Measurements from ENCODE around the gene CPLANE1.
"Not testable (repeated sequence)": the region's sequence is repeated elsewhere in the genome, so short reads cannot be mapped to it uniquely, and the experiment has no call there.

Gene CPLANE1

DNA sequence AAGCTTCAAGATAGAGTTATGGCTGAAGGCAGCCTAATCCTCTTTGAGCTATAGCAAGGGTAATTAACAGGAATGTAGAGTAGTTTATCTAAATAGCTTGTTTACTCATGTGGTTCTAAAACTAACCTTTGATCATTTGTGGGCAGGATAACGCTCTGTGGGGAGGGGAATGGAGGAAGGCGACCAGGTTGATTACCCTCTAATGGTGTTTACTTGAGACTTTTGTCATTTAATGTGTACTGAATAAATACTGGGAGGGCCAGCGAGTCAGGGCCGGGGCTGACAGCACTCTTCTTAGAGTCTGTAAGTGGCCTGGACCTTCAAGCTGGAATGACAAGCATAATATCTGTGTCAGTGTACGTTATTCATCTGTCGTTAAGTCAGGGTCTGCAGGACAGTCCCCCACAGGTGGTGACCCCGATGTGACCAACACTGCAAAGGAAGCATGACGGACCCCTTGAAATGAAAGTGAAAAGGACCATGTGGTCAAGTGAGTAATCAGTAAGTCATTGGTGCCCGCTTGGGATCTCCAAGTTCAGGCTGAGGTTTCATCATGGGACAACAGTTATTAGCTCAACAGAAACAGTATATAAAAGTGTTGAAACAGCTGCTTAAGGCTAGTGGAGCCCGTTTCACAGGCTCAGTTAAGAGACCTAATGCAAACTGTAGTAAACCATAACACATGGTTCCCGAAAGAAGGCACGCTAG, 162.6 kb downstream of the CPLANE1 start:
- TF ChIP-seq ZFP30 (CRISPR knock-in tag; IDR thresholded peaks at IDR 0.05) (no peak), CSDC2 (CRISPR knock-in tag; IDR thresholded peaks at IDR 0.05) (no peak), ISL1 (CRISPR knock-in tag; IDR thresholded peaks at IDR 0.05) (no peak), ZFP3 (CRISPR knock-in tag; IDR thresholded peaks at IDR 0.05) (no peak), TOX (CRISPR knock-in tag; IDR thresholded peaks at IDR 0.05; ENCODE audit: borderline replicate concordance) (no peak), ZNF70 (CRISPR knock-in tag; IDR thresholded peaks at IDR 0.05) (no peak), ZC3H10 (CRISPR knock-in tag; IDR thresholded peaks at IDR 0.05) (no peak), BACH2 (CRISPR knock-in tag; IDR thresholded peaks at IDR 0.05; ENCODE audit: borderline replicate concordance) (no peak), OSR1 (CRISPR knock-in tag; IDR thresholded peaks at IDR 0.05) (no peak), PPARA (CRISPR knock-in tag; IDR thresholded peaks at IDR 0.05; ENCODE audit: borderline replicate concordance) (no peak), ZNF8 (CRISPR knock-in tag; IDR thresholded peaks at IDR 0.05) (no peak), TCF4 (CRISPR knock-in tag; IDR thresholded peaks at IDR 0.05; ENCODE audit: borderline replicate concordance) (no peak)
- TF ChIP-seq, protein P1, sequence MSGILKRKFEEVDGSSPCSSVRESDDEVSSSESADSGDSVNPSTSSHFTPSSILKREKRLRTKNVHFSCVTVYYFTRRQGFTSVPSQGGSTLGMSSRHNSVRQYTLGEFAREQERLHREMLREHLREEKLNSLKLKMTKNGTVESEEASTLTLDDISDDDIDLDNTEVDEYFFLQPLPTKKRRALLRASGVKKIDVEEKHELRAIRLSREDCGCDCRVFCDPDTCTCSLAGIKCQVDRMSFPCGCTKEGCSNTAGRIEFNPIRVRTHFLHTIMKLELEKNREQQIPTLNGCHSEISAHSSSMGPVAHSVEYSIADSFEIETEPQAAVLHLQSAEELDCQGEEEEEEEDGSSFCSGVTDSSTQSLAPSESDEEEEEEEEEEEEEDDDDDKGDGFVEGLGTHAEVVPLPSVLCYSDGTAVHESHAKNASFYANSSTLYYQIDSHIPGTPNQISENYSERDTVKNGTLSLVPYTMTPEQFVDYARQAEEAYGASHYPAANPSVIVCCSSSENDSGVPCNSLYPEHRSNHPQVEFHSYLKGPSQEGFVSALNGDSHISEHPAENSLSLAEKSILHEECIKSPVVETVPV (CRISPR knock-in tag; IDR thresholded peaks at IDR 0.05): no peak
- TF ChIP-seq, protein P2, sequence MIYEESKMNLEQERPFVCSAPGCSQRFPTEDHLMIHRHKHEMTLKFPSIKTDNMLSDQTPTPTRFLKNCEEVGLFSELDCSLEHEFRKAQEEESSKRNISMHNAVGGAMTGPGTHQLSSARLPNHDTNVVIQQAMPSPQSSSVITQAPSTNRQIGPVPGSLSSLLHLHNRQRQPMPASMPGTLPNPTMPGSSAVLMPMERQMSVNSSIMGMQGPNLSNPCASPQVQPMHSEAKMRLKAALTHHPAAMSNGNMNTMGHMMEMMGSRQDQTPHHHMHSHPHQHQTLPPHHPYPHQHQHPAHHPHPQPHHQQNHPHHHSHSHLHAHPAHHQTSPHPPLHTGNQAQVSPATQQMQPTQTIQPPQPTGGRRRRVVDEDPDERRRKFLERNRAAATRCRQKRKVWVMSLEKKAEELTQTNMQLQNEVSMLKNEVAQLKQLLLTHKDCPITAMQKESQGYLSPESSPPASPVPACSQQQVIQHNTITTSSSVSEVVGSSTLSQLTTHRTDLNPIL (CRISPR knock-in tag; IDR thresholded peaks at IDR 0.05; ENCODE audit: low read depth): no peak
- TF ChIP-seq, protein P3, sequence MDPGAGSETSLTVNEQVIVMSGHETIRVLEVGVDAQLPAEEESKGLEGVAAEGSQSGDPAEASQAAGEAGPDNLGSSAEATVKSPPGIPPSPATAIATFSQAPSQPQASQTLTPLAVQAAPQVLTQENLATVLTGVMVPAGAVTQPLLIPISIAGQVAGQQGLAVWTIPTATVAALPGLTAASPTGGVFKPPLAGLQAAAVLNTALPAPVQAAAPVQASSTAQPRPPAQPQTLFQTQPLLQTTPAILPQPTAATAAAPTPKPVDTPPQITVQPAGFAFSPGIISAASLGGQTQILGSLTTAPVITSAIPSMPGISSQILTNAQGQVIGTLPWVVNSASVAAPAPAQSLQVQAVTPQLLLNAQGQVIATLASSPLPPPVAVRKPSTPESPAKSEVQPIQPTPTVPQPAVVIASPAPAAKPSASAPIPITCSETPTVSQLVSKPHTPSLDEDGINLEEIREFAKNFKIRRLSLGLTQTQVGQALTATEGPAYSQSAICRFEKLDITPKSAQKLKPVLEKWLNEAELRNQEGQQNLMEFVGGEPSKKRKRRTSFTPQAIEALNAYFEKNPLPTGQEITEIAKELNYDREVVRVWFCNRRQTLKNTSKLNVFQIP (CRISPR knock-in tag; IDR thresholded peaks at IDR 0.05; ENCODE audit: borderline replicate concordance, low read depth): no peak
- TF ChIP-seq, protein P4, sequence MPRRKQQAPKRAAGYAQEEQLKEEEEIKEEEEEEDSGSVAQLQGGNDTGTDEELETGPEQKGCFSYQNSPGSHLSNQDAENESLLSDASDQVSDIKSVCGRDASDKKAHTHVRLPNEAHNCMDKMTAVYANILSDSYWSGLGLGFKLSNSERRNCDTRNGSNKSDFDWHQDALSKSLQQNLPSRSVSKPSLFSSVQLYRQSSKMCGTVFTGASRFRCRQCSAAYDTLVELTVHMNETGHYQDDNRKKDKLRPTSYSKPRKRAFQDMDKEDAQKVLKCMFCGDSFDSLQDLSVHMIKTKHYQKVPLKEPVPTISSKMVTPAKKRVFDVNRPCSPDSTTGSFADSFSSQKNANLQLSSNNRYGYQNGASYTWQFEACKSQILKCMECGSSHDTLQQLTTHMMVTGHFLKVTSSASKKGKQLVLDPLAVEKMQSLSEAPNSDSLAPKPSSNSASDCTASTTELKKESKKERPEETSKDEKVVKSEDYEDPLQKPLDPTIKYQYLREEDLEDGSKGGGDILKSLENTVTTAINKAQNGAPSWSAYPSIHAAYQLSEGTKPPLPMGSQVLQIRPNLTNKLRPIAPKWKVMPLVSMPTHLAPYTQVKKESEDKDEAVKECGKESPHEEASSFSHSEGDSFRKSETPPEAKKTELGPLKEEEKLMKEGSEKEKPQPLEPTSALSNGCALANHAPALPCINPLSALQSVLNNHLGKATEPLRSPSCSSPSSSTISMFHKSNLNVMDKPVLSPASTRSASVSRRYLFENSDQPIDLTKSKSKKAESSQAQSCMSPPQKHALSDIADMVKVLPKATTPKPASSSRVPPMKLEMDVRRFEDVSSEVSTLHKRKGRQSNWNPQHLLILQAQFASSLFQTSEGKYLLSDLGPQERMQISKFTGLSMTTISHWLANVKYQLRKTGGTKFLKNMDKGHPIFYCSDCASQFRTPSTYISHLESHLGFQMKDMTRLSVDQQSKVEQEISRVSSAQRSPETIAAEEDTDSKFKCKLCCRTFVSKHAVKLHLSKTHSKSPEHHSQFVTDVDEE (CRISPR knock-in tag; IDR thresholded peaks at IDR 0.05): no peak
- TF ChIP-seq, protein P5, sequence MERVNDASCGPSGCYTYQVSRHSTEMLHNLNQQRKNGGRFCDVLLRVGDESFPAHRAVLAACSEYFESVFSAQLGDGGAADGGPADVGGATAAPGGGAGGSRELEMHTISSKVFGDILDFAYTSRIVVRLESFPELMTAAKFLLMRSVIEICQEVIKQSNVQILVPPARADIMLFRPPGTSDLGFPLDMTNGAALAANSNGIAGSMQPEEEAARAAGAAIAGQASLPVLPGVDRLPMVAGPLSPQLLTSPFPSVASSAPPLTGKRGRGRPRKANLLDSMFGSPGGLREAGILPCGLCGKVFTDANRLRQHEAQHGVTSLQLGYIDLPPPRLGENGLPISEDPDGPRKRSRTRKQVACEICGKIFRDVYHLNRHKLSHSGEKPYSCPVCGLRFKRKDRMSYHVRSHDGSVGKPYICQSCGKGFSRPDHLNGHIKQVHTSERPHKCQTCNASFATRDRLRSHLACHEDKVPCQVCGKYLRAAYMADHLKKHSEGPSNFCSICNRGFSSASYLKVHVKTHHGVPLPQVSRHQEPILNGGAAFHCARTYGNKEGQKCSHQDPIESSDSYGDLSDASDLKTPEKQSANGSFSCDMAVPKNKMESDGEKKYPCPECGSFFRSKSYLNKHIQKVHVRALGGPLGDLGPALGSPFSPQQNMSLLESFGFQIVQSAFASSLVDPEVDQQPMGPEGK (CRISPR knock-in tag; IDR thresholded peaks at IDR 0.05; ENCODE audit: borderline replicate concordance): no peak
- ATAC-seq: no peak

DNA sequence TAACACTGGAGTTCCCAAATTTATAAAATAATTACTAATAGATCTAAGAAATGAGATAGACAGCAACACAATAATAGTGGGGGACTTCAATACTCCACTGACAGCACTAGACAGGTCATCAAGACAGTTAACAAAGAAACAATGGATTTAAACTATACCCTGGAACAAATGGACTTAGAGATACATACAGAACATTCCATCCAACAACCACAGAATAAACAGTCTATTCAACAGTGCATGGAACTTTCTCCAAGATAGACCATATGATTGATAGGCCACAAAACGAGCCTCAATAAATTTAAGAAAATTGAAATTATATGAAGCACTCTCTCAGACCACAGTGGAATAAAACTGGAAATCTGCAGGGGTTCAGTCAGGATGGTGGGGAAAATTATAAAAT, 163.2 kb downstream of the CPLANE1 start:
- ATAC-seq: not testable (repeated sequence)

DNA sequence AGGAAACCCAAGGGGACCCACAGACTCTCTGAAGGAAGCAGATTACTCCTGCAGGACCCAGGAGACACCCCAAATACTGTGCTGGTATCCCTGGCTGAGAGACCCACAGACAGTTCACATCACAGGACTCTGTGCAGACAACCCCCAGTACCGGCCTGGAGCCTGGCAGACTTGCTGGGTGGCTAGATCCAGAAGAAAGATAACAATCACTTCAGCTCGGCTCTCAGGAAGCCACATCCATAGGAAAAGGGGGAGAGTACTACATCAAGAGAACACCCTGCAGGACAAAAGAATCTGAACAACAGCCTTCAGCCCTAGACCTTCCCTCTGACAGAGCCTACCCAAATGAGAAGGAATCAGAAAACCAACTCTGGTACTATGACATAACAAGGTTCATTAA, 166.2 kb downstream of the CPLANE1 start:
- not testable (repeated sequence) for ATAC-seq

DNA sequence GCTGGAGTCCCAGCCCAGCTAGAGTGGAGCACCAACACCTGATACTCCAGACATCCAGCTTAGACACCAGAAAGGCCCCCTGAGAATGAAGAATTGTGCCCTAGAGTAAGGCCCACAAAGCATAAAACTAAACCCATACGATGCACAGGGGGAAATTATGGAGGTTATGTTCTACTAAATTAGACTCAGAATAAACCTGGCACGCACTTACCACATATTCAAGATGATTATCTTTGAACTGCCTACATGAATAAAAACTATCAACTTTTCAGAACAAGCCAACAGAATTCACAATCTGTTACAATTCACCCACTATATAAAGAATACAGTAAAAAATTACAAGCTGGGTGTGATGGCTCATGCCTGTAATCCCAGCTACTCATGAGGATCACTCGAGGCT, 168.5 kb downstream of the CPLANE1 start:
- ATAC-seq: no peak
- TF ChIP-seq ZNF70 (CRISPR knock-in tag; IDR thresholded peaks at IDR 0.05) (no peak), ZNF8 (CRISPR knock-in tag; IDR thresholded peaks at IDR 0.05) (no peak), ZFP3 (CRISPR knock-in tag; IDR thresholded peaks at IDR 0.05) (no peak), PPARA (CRISPR knock-in tag; IDR thresholded peaks at IDR 0.05; ENCODE audit: borderline replicate concordance) (no peak)
- TF ChIP-seq, protein P1 (CRISPR knock-in tag; IDR thresholded peaks at IDR 0.05): no peak

Measured in SK-N-SH treated with all-trans-retinoic acid at 6 μM for 48 hours (cell line).